Measurements from ENCODE around the gene DMD. TPM values are rescaled to one million over a fixed set of nuclear protein-coding genes. Genes with fewer than 3 reads are reported as not detected.

The DMD gene
- total RNA-seq, 1 donor from 2014 or later: 5.0 TPM

GRCh38 chrX:32933548-32933947 lies 277.8 kb downstream of the DMD start:
- no peak for DNase-seq
- Mint-ChIP-seq H3K36me3 (ENCODE audit: low read depth) (no peaks in the 10 kb centered on the region), H3K27ac (no peak overlapping the region), H3K9me3 (no peaks in the 10 kb centered on the region), H3K27me3 (no peaks in the 10 kb centered on the region), H3K4me3 (no peak overlapping the region), H3K4me1 (no peaks in the 10 kb centered on the region)
- intact Hi-C loops (cut with micrococcal nuclease): no loop called here

DNA sequence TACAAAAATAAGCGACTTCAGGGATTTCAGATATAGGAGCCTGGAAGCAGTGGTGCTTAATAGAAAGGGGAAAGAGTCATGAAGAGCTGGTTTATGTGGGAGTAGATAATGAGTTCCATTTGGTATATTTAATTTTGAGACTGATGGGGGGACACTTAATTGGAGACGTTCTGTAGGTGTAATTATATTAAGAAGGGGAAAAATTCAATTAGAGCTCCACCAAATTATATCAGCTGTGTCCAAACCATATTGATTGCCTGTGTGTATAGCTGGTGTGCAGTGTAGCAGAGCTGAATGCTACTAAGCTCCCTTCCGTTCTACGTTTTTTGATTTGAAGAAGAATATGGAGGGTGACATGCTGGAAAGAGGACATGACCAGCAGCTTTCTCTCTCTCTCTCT lies 282.3 kb downstream of the DMD start:
- Mint-ChIP-seq H3K9me3 (peaks cover 3% of the 10 kb centered on the region), H3K36me3 (ENCODE audit: low read depth) (no peaks in the 10 kb centered on the region), H3K27me3 (no peaks in the 10 kb centered on the region), H3K27ac (no peak overlapping the region), H3K4me3 (no peak overlapping the region), H3K4me1 (no peaks in the 10 kb centered on the region)
- intact Hi-C loops (cut with micrococcal nuclease): no loop called here
- no peak for DNase-seq

DNA sequence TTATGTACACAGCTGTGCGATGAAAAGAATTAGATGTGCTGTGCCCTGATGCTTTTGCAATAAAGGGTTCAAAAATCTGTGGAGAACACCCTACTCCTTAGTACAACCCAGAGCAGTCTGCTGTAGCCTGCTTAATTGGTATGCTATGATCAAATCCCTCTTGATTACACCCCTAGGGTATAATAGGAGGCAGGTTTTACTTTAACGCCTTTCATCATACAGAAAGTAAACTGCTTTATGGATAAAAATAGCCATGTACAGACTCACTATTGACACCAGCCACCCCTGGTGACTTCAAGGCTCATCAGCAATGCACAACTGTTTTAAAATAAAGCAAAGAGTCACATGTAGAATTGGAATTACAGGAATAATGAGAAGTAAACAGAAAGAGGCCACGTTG lies 315.3 kb downstream of the DMD start:
- Mint-ChIP-seq H3K27ac (no peak overlapping the region), H3K27me3 (no peaks in the 10 kb centered on the region), H3K9me3 (no peaks in the 10 kb centered on the region), H3K36me3 (ENCODE audit: low read depth) (no peaks in the 10 kb centered on the region), H3K4me3 (no peak overlapping the region), H3K4me1 (no peaks in the 10 kb centered on the region)
- DNase-seq: no peak
- intact Hi-C loops (cut with micrococcal nuclease): no loop called here

- Mint-ChIP-seq H3K4me1 (no peaks in the 10 kb centered on the region), H3K36me3 (ENCODE audit: low read depth) (no peaks in the 10 kb centered on the region), H3K27me3 (no peaks in the 10 kb centered on the region), H3K9me3 (no peaks in the 10 kb centered on the region), H3K27ac (no peak overlapping the region), H3K4me3 (no peak overlapping the region)
- no peak for DNase-seq
- intact Hi-C loops (cut with micrococcal nuclease): no loop called here
Observed at GRCh38 chrX:32894679-32895078, 316.7 kb downstream of the DMD start.

DNA sequence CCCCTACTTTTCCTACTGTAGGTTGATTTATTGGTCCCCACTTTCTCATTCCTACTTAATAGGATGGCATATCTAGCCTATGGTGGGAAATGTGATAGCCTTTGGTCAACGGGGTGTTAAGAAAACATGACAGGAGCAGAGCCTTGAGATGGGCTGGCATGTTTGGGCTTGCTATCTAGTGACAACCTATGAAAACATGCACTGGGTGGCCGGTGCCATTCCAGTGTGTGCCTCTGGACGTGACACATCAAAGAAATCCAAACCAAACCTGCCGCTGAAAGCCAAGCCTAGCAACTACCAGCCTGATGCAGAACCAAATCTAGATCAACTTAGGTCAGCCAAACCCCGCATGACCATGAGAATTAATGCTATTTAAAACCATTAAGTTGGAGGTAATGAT lies 317.6 kb downstream of the DMD start:
- no peak overlapping the region for H3K27ac Mint-ChIP-seq
- no peaks in the 10 kb centered on the region for H3K27me3 Mint-ChIP-seq
- DNase-seq: no peak
- H3K4me1 Mint-ChIP-seq: no peaks in the 10 kb centered on the region
- intact Hi-C loops (cut with micrococcal nuclease): no loop called here
- no peak overlapping the region for H3K4me3 Mint-ChIP-seq
- H3K9me3 Mint-ChIP-seq: no peaks in the 10 kb centered on the region
- H3K36me3 Mint-ChIP-seq (ENCODE audit: low read depth): no peaks in the 10 kb centered on the region

DNA sequence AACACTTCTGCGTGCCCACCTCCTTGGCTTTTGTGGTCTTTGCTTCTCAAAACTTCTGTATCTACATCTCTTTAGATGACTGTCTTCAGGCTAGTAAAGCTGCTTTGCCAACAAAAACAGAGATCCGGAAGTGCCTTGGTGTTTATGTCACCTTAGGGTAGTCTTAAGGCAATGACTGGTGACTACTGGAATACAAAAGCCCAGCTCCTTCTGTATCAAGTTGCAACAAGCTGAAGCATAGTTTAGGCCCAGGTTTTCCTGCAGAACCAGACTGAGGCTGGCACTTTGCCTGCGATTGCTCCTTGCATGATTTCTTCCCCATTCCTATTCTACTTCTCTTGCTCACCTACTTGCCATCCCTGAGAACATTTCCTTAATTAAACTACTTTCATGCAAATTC lies 333.8 kb downstream of the DMD start:
- Mint-ChIP-seq H3K4me1 (no peaks in the 10 kb centered on the region), H3K36me3 (ENCODE audit: low read depth) (no peaks in the 10 kb centered on the region), H3K4me3 (no peak overlapping the region), H3K9me3 (no peaks in the 10 kb centered on the region), H3K27me3 (no peaks in the 10 kb centered on the region), H3K27ac (no peak overlapping the region)
- intact Hi-C loops (cut with micrococcal nuclease): no loop called here
- DNase-seq: no peak

DNA sequence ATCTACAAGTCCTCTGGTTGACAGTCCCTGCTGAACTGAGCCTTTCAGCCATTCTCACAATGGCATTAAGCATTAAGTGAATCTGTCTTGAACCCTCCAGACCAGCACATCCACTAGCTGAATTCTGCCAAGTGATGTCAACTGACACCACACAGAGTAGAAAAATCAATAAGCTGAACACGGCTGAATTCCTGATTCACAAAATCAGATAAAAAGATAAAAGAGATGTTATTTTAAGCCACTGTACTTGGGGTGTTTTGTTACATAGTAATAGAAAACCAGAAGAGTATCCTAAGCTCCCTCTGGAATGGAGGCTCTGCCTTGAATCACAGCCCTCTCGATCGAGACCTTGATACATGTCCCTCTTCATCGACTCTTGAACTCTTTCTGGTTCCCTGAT lies 336.5 kb downstream of the DMD start:
- Mint-ChIP-seq H3K9me3 (no peaks in the 10 kb centered on the region), H3K27ac (no peak overlapping the region), H3K27me3 (no peaks in the 10 kb centered on the region), H3K4me3 (no peak overlapping the region), H3K4me1 (no peaks in the 10 kb centered on the region), H3K36me3 (ENCODE audit: low read depth) (no peaks in the 10 kb centered on the region)
- intact Hi-C loops (cut with micrococcal nuclease): no loop called here
- DNase-seq: no peak

GRCh38 chrX:32873786-32874185 lies 337.6 kb downstream of the DMD start:
- Mint-ChIP-seq H3K4me1 (no peaks in the 10 kb centered on the region), H3K27me3 (no peaks in the 10 kb centered on the region), H3K27ac (no peak overlapping the region), H3K36me3 (ENCODE audit: low read depth) (no peaks in the 10 kb centered on the region), H3K9me3 (no peaks in the 10 kb centered on the region), H3K4me3 (no peak overlapping the region)
- DNase-seq: no peak
- intact Hi-C loops (cut with micrococcal nuclease): no loop called here

- no peaks in the 10 kb centered on the region for H3K4me1 Mint-ChIP-seq
- DNase-seq: no peak
- H3K9me3 Mint-ChIP-seq: no peaks in the 10 kb centered on the region
- H3K36me3 Mint-ChIP-seq (ENCODE audit: low read depth): no peaks in the 10 kb centered on the region
- intact Hi-C loops (cut with micrococcal nuclease): no loop called here
- no peak overlapping the region for H3K4me3 Mint-ChIP-seq
- no peaks in the 10 kb centered on the region for H3K27me3 Mint-ChIP-seq
- no peak overlapping the region for H3K27ac Mint-ChIP-seq
Observed at GRCh38 chrX:32871636-32872035, 339.7 kb downstream of the DMD start.

GRCh38 chrX:32868524-32868895 lies 342.8 kb downstream of the DMD start:
- no peaks in the 10 kb centered on the region for H3K27me3 Mint-ChIP-seq
- H3K36me3 Mint-ChIP-seq (ENCODE audit: low read depth): no peaks in the 10 kb centered on the region
- no peaks in the 10 kb centered on the region for H3K9me3 Mint-ChIP-seq
- no peak for DNase-seq
- H3K4me1 Mint-ChIP-seq: no peaks in the 10 kb centered on the region
- H3K4me3 Mint-ChIP-seq: no peak overlapping the region
- no peak overlapping the region for H3K27ac Mint-ChIP-seq
- intact Hi-C loops (cut with micrococcal nuclease): no loop called here

GRCh38 chrX:32867781-32868523 lies 343.4 kb downstream of the DMD start:
- Mint-ChIP-seq H3K27me3 (no peaks in the 10 kb centered on the region), H3K27ac (no peak overlapping the region), H3K4me1 (no peaks in the 10 kb centered on the region), H3K9me3 (no peaks in the 10 kb centered on the region), H3K36me3 (ENCODE audit: low read depth) (no peaks in the 10 kb centered on the region), H3K4me3 (no peak overlapping the region)
- intact Hi-C loops (cut with micrococcal nuclease): no loop called here
- DNase-seq: no peak

DNA sequence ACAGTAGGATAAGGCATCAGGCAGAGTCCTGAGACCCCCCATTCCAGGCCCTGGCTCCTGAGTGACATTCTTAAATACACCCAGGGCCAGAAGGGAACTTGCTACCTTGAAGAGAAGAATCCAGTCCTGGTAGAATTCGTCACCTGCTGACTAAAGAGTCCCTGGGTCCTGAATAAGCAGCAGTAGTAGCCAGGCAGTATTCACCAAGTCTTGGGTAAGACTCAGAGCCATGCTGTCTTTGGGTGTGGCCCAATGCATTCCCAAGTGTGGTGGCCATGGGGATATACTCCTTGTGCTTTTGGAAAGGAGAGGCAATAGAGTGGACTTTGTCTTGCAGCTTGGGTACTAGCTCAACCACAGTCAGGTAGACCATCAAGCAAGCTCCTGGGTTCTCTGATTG lies 359.1 kb downstream of the DMD start:
- no peaks in the 10 kb centered on the region for H3K27me3 Mint-ChIP-seq
- intact Hi-C loops (cut with micrococcal nuclease): no loop called here
- no peak overlapping the region for H3K4me3 Mint-ChIP-seq
- H3K4me1 Mint-ChIP-seq: no peaks in the 10 kb centered on the region
- H3K27ac Mint-ChIP-seq: no peak overlapping the region
- no peaks in the 10 kb centered on the region for H3K9me3 Mint-ChIP-seq
- H3K36me3 Mint-ChIP-seq (ENCODE audit: low read depth): no peaks in the 10 kb centered on the region
- DNase-seq: no peak

DNA sequence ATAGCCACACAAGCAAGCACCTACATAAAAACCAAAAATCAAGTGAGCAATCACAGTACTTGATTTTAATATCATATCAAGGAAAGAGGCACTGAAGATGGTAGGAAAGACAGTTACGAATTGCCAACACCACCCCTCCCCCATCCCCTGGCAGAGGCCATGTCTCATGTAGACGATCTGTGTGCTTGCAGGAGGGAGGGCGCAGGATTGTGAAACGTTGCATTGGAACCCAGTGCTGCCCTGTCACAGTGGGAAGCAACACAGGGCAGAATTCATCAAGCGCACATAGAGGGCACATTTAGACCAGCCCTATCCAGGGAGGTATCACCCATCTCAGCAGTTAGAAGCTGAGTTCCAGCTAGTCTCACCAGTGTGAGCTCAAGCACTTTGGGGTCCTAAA lies 359.8 kb downstream of the DMD start:
- Mint-ChIP-seq H3K27me3 (no peaks in the 10 kb centered on the region), H3K4me1 (no peaks in the 10 kb centered on the region), H3K4me3 (no peak overlapping the region), H3K9me3 (no peaks in the 10 kb centered on the region), H3K36me3 (ENCODE audit: low read depth) (no peaks in the 10 kb centered on the region), H3K27ac (no peak overlapping the region)
- intact Hi-C loops (cut with micrococcal nuclease): no loop called here
- DNase-seq: no peak

GRCh38 chrX:32847921-32848320 lies 363.4 kb downstream of the DMD start:
- H3K27me3 Mint-ChIP-seq: no peaks in the 10 kb centered on the region
- no peaks in the 10 kb centered on the region for H3K9me3 Mint-ChIP-seq
- H3K4me1 Mint-ChIP-seq: no peaks in the 10 kb centered on the region
- H3K36me3 Mint-ChIP-seq (ENCODE audit: low read depth): no peaks in the 10 kb centered on the region
- no peak for DNase-seq
- intact Hi-C loops (cut with micrococcal nuclease): no loop called here
- no peak overlapping the region for H3K27ac Mint-ChIP-seq
- no peak overlapping the region for H3K4me3 Mint-ChIP-seq

DNA sequence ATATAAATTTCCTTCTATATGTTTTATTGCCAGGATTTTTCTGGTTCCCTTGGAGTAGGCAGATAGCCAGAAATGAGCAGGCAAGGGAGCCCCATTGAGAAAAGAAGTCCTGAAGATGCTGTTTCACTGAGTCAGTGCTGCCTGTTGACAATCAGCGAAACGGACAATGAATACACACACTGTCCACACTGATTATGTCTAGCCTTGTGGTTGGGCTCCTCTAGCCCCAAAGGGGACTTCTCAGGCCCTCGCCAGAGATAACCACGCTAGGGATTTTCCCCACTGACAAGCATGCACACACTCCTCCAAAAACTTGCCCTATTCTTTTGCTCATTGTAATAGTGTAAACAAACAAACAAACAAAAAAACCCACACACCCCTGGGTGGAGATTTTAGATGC lies 369.3 kb downstream of the DMD start:
- intact Hi-C loops (cut with micrococcal nuclease): no loop called here
- H3K9me3 Mint-ChIP-seq: peaks cover 8% of the 10 kb centered on the region
- no peak for DNase-seq
- no peaks in the 10 kb centered on the region for H3K27me3 Mint-ChIP-seq
- no peaks in the 10 kb centered on the region for H3K4me1 Mint-ChIP-seq
- no peak overlapping the region for H3K27ac Mint-ChIP-seq
- no peak overlapping the region for H3K4me3 Mint-ChIP-seq
- no peaks in the 10 kb centered on the region for H3K36me3 Mint-ChIP-seq (ENCODE audit: low read depth)
